NCI-H446 treated with DMSO at 0.1 percent for 48 hours (cell line): Measurements from ENCODE around the gene KIF20A.
"Not testable (repeated sequence)": the region's sequence is repeated elsewhere in the genome, so short reads cannot be mapped to it uniquely, and the experiment has no call there.

ENCODE experiments used
- DNase-seq: peaks from one replicate; lab custom pipeline; 2025; lab: John Stamatoyannopoulos, UW

The KIF20A gene

DNA sequence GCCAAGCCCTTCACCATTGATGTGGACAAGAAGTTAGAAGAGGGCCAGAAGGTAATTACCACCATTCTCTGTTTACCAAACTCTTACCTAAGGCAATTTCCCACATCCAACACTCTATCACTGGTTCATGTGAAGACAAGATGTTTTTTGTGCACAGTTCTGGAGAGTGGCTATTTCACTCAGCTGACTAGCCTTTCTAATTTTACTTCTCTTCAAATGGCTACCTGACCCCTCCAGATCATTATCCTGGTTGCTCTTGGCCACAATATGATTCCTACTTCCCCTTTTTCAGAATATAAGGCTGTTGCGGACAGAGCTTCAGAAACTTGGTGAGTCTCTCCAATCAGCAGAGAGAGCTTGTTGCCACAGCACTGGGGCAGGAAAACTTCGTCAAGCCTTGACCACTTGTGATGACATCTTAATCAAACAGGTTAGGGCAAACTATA is 7.1 kb downstream of the KIF20A start:
- no peak for DNase-seq

GRCh38 chr5:138188626-138189025 is 9.7 kb downstream of the KIF20A start:
- peak; percentile 92 for DNase-seq

- DNase-seq, result no peak
Observed at GRCh38 chr5:138192826-138193225, 13.9 kb downstream of the KIF20A start.

- DNase-seq, result not testable (repeated sequence)
Observed at GRCh38 chr5:138193859-138194258, 14.9 kb downstream of the KIF20A start.

- no peak for DNase-seq
Observed at GRCh38 chr5:138210985-138211384, 32.1 kb downstream of the KIF20A start.

- DNase-seq, result no peak
Observed at GRCh38 chr5:138212828-138213160, 33.9 kb downstream of the KIF20A start.

DNA sequence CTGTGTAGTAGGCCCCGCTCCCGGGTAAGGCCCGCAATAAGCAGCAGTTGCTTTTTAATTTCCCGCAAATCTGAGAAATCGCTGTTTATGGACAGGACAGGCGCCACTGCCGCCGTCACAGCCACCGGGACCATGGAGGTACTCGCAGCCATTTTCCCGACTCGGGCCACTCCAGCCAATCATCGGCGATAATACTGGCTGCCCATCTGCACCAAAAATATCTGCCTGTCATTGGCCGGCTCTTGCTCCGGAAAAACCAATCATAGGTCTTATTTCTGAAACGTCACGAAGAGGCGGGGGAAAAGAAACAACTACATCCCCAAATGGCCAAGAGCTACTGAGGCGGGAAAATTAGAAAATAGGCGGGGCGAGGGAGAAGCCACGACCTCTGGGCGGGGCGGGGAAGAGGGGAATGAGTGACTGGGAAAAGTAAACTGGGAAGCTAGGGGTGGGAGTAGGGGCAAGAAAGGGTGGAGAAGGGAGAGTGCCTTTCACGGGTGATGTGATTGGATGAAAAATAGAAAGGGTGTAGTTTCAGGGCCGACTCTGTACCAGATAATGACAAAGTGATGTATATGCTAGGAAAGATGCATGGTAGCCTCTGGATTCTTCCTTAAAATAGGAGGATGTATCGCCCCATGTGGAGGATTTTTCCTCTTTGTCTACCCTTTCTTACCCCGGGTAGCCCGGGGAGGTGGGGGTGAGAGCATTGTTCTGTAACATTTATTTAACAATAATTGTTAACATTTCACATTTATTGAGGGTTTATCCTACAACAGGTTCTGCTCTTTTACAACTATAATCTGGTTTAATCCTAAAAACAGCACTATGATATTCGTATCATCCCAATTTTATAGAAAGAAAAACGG is 34.5 kb downstream of the KIF20A start, which contains the start of gene CDC23:
TSS of gene CDC23 (minus strand) at position 163 of the 869 bp plus-strand sequence. CDS start at position 152, 11 bp downstream.
- DNase-seq, result peak; percentile 97

DNA sequence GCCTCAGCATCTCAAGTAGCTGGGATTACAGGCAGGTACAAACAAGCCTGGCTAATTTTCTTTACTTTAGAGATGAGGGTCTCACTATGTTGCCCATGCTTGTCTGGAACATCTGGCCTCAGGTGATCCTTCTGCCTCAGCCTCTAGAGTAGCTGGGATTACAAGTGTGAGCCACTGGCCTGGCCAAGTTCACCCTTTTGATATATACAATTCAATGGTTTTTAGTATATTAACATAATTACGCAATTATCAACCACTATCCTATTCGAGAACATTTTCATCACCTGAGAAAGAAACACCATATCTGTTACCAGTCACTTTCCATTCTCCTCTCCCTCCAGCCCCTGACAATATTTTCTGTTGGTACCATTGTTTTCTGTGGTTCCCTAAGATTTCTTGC is 37.9 kb downstream of the KIF20A start:
- no peak for DNase-seq

GRCh38 chr5:138223532-138223931 is 44.6 kb downstream of the KIF20A start:
- no peak for DNase-seq

GRCh38 chr5:138224712-138225111 is 45.8 kb downstream of the KIF20A start:
- no peak for DNase-seq

DNA sequence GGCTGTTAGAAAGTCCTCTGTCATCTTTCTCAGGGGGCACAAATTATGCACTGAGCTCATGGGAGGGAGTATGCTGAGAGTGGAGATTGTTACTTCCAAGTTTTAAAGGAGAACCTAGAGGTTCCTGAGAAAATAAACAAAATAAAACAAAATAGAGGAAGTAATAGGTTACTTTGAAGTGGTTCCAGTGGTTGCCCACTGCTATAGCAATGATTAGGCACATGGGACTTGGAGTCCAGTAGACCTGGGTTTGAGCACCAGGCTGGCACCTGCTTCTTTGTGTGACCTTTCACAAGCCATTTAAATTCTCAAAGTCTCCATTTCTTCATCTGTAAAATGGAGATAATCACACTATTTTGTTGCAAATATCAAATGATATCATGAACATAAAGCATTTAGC is 48.0 kb downstream of the KIF20A start:
- DNase-seq, result no peak

- no peak for DNase-seq
Observed at GRCh38 chr5:138229387-138229786, 50.5 kb downstream of the KIF20A start.

- DNase-seq, result no peak
Observed at GRCh38 chr5:138230261-138230660, 51.3 kb downstream of the KIF20A start.

GRCh38 chr5:138230981-138231589 is 52.2 kb downstream of the KIF20A start:
- no peak for DNase-seq

DNA sequence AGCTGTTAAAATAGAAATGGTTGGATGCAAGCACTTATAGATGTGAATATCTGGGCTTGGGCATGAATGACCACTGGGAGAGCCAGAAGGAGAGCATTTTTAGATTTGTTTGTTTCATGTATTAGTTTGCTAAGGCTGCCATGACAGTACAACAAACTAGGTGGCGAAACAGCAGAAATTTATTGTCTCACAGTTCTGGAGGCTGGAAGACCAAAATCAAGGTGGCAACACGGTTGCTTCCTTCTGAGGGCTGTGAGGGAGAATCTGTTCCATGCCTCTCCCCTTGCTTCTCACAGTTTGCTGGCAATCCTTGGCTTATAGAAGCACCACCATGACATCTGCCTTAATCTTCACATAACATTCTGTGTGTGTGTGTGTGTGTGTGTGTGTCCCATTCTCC is 54.4 kb downstream of the KIF20A start:
- DNase-seq, result no peak

DNA sequence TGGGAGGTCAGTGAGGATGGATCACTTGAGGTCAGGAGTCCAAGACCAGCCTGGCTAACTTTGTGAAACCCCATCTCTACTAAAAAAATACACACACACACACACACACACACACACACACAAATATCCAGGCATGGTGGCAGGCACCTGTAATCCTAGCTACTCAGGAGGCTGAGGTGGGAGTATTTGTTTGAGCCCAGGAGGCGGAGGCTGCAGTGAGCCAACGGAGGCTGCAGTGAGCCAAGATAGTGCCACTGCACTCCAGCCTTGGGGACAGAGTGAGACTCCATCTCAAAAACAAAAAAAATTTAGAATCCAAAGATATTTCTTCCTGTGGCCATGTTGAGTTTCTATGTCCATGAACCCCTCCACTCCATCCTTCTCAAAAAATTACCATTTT is 55.7 kb downstream of the KIF20A start:
- DNase-seq, result no peak
